ENCODE results near the gene CAMSAP2. TPM values are rescaled to one million over a fixed set of nuclear protein-coding genes. Genes with fewer than 3 reads are reported as not detected.

The CAMSAP2 gene
- polyA plus RNA-seq, 1 of the 3 experiments (the other 2 are of a cell fraction): 5.5 TPM

DNA sequence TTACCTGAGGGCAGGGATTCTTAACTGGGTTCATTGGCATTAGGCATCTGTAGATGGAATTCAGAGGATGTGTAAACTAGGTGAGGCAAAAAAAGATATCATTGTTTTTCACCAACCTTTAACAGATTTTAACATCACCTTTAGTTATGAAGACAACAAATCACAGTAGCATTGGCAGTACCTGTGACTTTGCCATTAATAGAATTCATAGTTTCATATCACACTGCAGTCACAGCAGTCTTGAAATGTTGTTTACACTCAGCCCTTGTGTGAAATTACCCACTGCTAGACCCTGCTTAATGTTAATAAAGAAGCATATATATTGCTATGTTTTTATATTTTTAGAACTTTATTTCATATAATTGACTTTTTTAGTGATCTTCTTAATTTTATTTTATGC lies 154.3 kb downstream of the CAMSAP2 start:
- DNase-seq: no peak
- Histone ChIP-seq H3K4me1 (ENCODE audit: control insufficient read depth in 1 of 2, insufficient read depth in 2 of 2, low read depth in 1 of 2, low read length in 1 of 2) (peaks cover 0 to 3% of the 10 kb centered on the region in 2 experiments; a peak in 1 of 4 replicates), H3K27ac (ENCODE audit: low read depth in 2 of 2, low read length in 1 of 2) (no peak overlapping the region), H3K9me2 (no peaks in the 10 kb centered on the region), H2AFZ (ENCODE audit: low read depth) (no peak overlapping the region), H3K9me3 (no peaks in the 10 kb centered on the region), H3K9ac (no peak overlapping the region), H3K4me3 (ENCODE audit: low read depth in 2 of 2, low read length in 1 of 2) (no peak overlapping the region), H3F3A (replicated peaks; ENCODE audit: insufficient read depth) (no peaks in the 10 kb centered on the region), H3K27me3 (ENCODE audit: insufficient read depth) (no peaks in the 10 kb centered on the region), H3K4me2 (no peak overlapping the region), H3K79me2 (ENCODE audit: insufficient read depth) (no peaks in the 10 kb centered on the region), H3K36me3 (replicated peaks in 1 of 2; ENCODE audit: control insufficient read depth in 1 of 2, insufficient read depth in 2 of 2, low read length in 1 of 2) (no peaks in the 10 kb centered on the region), H4K20me1 (ENCODE audit: insufficient read depth) (no peaks in the 10 kb centered on the region)
- CTCF ChIA-PET: interaction anchor here (2.1 kb wide), 1 partner anchor 25 kb away, joined by 5 read pairs; no protein-coding TSS in a partner anchor
- TF ChIP-seq, protein P1, sequence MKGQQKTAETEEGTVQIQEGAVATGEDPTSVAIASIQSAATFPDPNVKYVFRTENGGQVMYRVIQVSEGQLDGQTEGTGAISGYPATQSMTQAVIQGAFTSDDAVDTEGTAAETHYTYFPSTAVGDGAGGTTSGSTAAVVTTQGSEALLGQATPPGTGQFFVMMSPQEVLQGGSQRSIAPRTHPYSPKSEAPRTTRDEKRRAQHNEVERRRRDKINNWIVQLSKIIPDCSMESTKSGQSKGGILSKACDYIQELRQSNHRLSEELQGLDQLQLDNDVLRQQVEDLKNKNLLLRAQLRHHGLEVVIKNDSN (IDR thresholded peaks at IDR 0.05; ENCODE audit: borderline replicate concordance, low read depth): no peak
- no peak for TF ChIP-seq JUND (IDR thresholded peaks at IDR 0.05)
- no peak for TF ChIP-seq ELF1 (IDR thresholded peaks at IDR 0.05)
- no peak for TF ChIP-seq TEAD4 (IDR thresholded peaks at IDR 0.05; ENCODE audit: borderline replicate concordance, insufficient read depth)
- no peak for TF ChIP-seq GABPA (IDR thresholded peaks at IDR 0.05; ENCODE audit: low read depth)
- TF ChIP-seq RCOR1 (IDR thresholded peaks at IDR 0.05; ENCODE audit: low read length): no peak
- POLR2A ChIA-PET: no interaction called here

DNA sequence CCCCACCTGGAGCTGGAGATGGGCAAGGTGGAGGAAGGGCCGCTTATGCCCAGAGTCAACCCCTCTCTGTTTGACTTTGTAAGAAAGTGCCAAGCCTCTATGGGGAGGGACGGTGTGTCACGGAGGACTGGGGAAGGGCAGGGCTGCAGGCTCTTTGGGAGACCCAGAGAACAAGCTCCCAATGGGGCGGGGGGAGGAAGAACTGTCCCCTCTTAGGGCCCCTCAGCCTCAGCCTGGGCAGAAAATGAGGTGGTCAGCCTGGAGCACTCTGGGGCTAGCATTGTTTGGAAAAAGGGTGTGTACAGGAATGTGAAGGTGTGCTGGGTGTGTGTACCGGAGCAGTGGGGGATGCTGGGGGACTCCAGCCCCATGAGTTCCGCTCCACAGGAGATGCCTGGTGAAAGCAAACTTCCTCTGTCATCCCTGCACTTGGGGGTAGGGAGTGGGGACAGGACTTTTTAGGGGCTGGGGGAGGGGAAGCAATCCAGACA lies 154.8 kb downstream of the CAMSAP2 start:
- no peaks in the 10 kb centered on the region for H3K9me3 ChIP-seq
- H4K20me1 ChIP-seq (ENCODE audit: insufficient read depth): no peaks in the 10 kb centered on the region
- peaks cover 0 to 3% of the 10 kb centered on the region in 2 experiments; a peak in 1 of 4 replicates for H3K4me1 ChIP-seq (ENCODE audit: control insufficient read depth in 1 of 2, insufficient read depth in 2 of 2, low read depth in 1 of 2, low read length in 1 of 2)
- H2AFZ ChIP-seq (ENCODE audit: low read depth): no peak overlapping the region
- no peak overlapping the region for H3K4me3 ChIP-seq (ENCODE audit: low read depth in 2 of 2, low read length in 1 of 2)
- CTCF ChIA-PET: interaction anchor here (1.7 kb wide), 1 partner anchor 79 kb away, joined by 6 read pairs; no protein-coding TSS in a partner anchor
- no peak for TF ChIP-seq TAF1 (IDR thresholded peaks at IDR 0.05; ENCODE audit: borderline replicate concordance, low read depth, low read length)
- no peak for TF ChIP-seq MEF2A (IDR thresholded peaks at IDR 0.05; ENCODE audit: borderline replicate concordance, low read depth)
- TF ChIP-seq FOXJ3 (CRISPR knock-in tag; IDR thresholded peaks at IDR 0.05): no peak
- no peak for TF ChIP-seq RFX5 (IDR thresholded peaks at IDR 0.05; ENCODE audit: low read length)
- no peak for TF ChIP-seq NRF1 (IDR thresholded peaks at IDR 0.05; ENCODE audit: low read depth, low read length)
- TF ChIP-seq JUND (IDR thresholded peaks at IDR 0.05): no peak
- TF ChIP-seq, protein P2, sequence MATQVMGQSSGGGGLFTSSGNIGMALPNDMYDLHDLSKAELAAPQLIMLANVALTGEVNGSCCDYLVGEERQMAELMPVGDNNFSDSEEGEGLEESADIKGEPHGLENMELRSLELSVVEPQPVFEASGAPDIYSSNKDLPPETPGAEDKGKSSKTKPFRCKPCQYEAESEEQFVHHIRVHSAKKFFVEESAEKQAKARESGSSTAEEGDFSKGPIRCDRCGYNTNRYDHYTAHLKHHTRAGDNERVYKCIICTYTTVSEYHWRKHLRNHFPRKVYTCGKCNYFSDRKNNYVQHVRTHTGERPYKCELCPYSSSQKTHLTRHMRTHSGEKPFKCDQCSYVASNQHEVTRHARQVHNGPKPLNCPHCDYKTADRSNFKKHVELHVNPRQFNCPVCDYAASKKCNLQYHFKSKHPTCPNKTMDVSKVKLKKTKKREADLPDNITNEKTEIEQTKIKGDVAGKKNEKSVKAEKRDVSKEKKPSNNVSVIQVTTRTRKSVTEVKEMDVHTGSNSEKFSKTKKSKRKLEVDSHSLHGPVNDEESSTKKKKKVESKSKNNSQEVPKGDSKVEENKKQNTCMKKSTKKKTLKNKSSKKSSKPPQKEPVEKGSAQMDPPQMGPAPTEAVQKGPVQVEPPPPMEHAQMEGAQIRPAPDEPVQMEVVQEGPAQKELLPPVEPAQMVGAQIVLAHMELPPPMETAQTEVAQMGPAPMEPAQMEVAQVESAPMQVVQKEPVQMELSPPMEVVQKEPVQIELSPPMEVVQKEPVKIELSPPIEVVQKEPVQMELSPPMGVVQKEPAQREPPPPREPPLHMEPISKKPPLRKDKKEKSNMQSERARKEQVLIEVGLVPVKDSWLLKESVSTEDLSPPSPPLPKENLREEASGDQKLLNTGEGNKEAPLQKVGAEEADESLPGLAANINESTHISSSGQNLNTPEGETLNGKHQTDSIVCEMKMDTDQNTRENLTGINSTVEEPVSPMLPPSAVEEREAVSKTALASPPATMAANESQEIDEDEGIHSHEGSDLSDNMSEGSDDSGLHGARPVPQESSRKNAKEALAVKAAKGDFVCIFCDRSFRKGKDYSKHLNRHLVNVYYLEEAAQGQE (IDR thresholded peaks at IDR 0.05; ENCODE audit: low read depth, low read length): no peak
- no peak for TF ChIP-seq SIN3A (IDR thresholded peaks at IDR 0.05; ENCODE audit: borderline replicate concordance, low read depth, low read length)
- TF ChIP-seq GATA2 (CRISPR knock-in tag; IDR thresholded peaks at IDR 0.05): no peak
- no peak for TF ChIP-seq RCOR1 (IDR thresholded peaks at IDR 0.05; ENCODE audit: low read length)
- TF ChIP-seq, protein P3, sequence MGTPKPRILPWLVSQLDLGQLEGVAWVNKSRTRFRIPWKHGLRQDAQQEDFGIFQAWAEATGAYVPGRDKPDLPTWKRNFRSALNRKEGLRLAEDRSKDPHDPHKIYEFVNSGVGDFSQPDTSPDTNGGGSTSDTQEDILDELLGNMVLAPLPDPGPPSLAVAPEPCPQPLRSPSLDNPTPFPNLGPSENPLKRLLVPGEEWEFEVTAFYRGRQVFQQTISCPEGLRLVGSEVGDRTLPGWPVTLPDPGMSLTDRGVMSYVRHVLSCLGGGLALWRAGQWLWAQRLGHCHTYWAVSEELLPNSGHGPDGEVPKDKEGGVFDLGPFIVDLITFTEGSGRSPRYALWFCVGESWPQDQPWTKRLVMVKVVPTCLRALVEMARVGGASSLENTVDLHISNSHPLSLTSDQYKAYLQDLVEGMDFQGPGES (IDR thresholded peaks at IDR 0.05; ENCODE audit: low read depth, low read length): no peak
- TF ChIP-seq, protein P4, sequence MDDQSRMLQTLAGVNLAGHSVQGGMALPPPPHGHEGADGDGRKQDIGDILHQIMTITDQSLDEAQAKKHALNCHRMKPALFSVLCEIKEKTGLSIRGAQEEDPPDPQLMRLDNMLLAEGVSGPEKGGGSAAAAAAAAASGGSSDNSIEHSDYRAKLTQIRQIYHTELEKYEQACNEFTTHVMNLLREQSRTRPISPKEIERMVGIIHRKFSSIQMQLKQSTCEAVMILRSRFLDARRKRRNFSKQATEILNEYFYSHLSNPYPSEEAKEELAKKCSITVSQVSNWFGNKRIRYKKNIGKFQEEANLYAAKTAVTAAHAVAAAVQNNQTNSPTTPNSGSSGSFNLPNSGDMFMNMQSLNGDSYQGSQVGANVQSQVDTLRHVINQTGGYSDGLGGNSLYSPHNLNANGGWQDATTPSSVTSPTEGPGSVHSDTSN (IDR thresholded peaks at IDR 0.05): no peak
- TF ChIP-seq, protein P5, sequence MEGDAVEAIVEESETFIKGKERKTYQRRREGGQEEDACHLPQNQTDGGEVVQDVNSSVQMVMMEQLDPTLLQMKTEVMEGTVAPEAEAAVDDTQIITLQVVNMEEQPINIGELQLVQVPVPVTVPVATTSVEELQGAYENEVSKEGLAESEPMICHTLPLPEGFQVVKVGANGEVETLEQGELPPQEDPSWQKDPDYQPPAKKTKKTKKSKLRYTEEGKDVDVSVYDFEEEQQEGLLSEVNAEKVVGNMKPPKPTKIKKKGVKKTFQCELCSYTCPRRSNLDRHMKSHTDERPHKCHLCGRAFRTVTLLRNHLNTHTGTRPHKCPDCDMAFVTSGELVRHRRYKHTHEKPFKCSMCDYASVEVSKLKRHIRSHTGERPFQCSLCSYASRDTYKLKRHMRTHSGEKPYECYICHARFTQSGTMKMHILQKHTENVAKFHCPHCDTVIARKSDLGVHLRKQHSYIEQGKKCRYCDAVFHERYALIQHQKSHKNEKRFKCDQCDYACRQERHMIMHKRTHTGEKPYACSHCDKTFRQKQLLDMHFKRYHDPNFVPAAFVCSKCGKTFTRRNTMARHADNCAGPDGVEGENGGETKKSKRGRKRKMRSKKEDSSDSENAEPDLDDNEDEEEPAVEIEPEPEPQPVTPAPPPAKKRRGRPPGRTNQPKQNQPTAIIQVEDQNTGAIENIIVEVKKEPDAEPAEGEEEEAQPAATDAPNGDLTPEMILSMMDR (IDR thresholded peaks at IDR 0.05): no peak
- no peak for TF ChIP-seq EZH2phosphoT487 (IDR thresholded peaks at IDR 0.05; ENCODE audit: borderline replicate concordance, low read depth)
- TF ChIP-seq FOXM1 (IDR thresholded peaks at IDR 0.05; ENCODE audit: low read depth): no peak
- no peak for TF ChIP-seq NFIC (IDR thresholded peaks at IDR 0.05; ENCODE audit: borderline replicate concordance)
- no peaks in the 10 kb centered on the region for H3K36me3 ChIP-seq (replicated peaks in 1 of 2; ENCODE audit: control insufficient read depth in 1 of 2, insufficient read depth in 2 of 2, low read length in 1 of 2)
- POLR2A ChIA-PET: no interaction called here
- no peaks in the 10 kb centered on the region for H3K9me2 ChIP-seq
- no peak overlapping the region for H3K4me2 ChIP-seq
- WGBS (ENCODE audit: low lambda C conversion rate): 74% methylated on average over 6 of the region's 6 CpGs
- no peaks in the 10 kb centered on the region for H3K27me3 ChIP-seq (ENCODE audit: insufficient read depth)
- no peak for DNase-seq
- no peaks in the 10 kb centered on the region for H3K79me2 ChIP-seq (ENCODE audit: insufficient read depth)
- no peaks in the 10 kb centered on the region for H3F3A ChIP-seq (replicated peaks; ENCODE audit: insufficient read depth)
- H3K27ac ChIP-seq (ENCODE audit: low read depth in 2 of 2, low read length in 1 of 2): no peak overlapping the region
- no peak overlapping the region for H3K9ac ChIP-seq
